Endothelial cell (in vitro differentiated cells): ENCODE data around the gene PRSS16. TPM values are rescaled to one million over a fixed set of nuclear protein-coding genes. Genes with fewer than 3 reads are reported as not detected.
A peak's percentile ranks its signal among the peaks of the same experiment; 100 is the strongest.

Experiments used
- DNase-seq: peaks from one replicate; pipeline ENCODE4 v3.0.0; 2021; ENCODE audit warnings: low spot score
- H3K27ac Mint-ChIP-seq: one replicate; pipeline ENCODE4 v1.8.0; 2021; ENCODE audit warnings: mixed read lengths, inconsistent platforms; ENCODE audit not compliant: unreplicated experiment
- H3K27me3 Mint-ChIP-seq: one replicate; pipeline ENCODE4 v1.8.0; 2021; ENCODE audit warnings: mild to moderate bottlenecking, moderate library complexity, mixed read lengths, inconsistent platforms; ENCODE audit not compliant: unreplicated experiment
- H3K36me3 Mint-ChIP-seq: one replicate; pipeline ENCODE4 v1.8.0; 2021; ENCODE audit warnings: mild to moderate bottlenecking, low read depth, mixed read lengths, inconsistent platforms; ENCODE audit not compliant: unreplicated experiment
- H3K4me1 Mint-ChIP-seq: one replicate; pipeline ENCODE4 v1.8.0; 2021; ENCODE audit warnings: mild to moderate bottlenecking, mixed read lengths, inconsistent platforms; ENCODE audit not compliant: unreplicated experiment
- H3K4me3 Mint-ChIP-seq: one replicate; pipeline ENCODE4 v1.8.0; 2021; ENCODE audit warnings: mild to moderate bottlenecking, mixed read lengths, inconsistent platforms; ENCODE audit not compliant: unreplicated experiment
- H3K9me3 Mint-ChIP-seq: one replicate; pipeline ENCODE4 v1.8.0; 2021; ENCODE audit warnings: mixed read lengths, inconsistent platforms; ENCODE audit not compliant: unreplicated experiment
- CTCF ChIP-seq: fragments of 200-600 bp; sonication (generic); IDR thresholded peaks from one replicate; pipeline ENCODE4 v1.5.0; 2021; ENCODE audit warnings: antibody characterized with exemption; ENCODE audit not compliant: unreplicated experiment
- total RNA-seq: library from RNA; stranded (reverse); fragmentation: NEBNext Ultra II Directional; extraction: Animal tissue kit (Norgen Biotek cat#: 25700); gene quantifications from one replicate; pipeline ENCODE4 v1.2.1, GENCODE V29; 2021; ENCODE audit not compliant: unreplicated experiment

Gene PRSS16
- total RNA-seq, 1 donor from 2014 or later, result 6.1 TPM

GRCh38 chr6:27297857-27298730, 50.6 kb downstream of the PRSS16 start:
- H3K4me1 Mint-ChIP-seq, result peaks cover 35% of the 10 kb centered on the region
- H3K27ac Mint-ChIP-seq, result peak overlapping the region; percentile 81
- peak; percentile 66 for DNase-seq
- peaks cover 7% of the 10 kb centered on the region for H3K36me3 Mint-ChIP-seq
- no peak for TF ChIP-seq CTCF
- peaks cover 23% of the 10 kb centered on the region for H3K27me3 Mint-ChIP-seq
- peak overlapping the region; percentile 91 for H3K4me3 Mint-ChIP-seq
- no peaks in the 10 kb centered on the region for H3K9me3 Mint-ChIP-seq

- no peak for DNase-seq
- H3K4me3 Mint-ChIP-seq, result peak overlapping the region; percentile 90
Measured at GRCh38 chr6:27303613-27304272, 56.2 kb downstream of the PRSS16 start.

More at GRCh38 chr6:27303613-27304272, 56.2 kb downstream of the PRSS16 start:
- no peak for TF ChIP-seq CTCF
- peaks cover 3% of the 10 kb centered on the region for H3K36me3 Mint-ChIP-seq
- peaks cover 7% of the 10 kb centered on the region for H3K27me3 Mint-ChIP-seq
- no peak overlapping the region for H3K27ac Mint-ChIP-seq
- H3K4me1 Mint-ChIP-seq, result peaks cover 13% of the 10 kb centered on the region
- H3K9me3 Mint-ChIP-seq, result no peaks in the 10 kb centered on the region

Other genes starting within 250 kb of the PRSS16 start
- 1.3 TPM for gene POM121L2, start 64.6 kb downstream of the PRSS16 start, total RNA-seq
- 6.7 TPM for gene ZNF391, start 141.1 kb downstream of the PRSS16 start, total RNA-seq
- gene ZNF184, start 225.4 kb downstream of the PRSS16 start, total RNA-seq, result 12.6 TPM